HG03575 (cell line): Measurements from ENCODE around the gene MAS1.

Experiments
- ATAC-seq: cut with Tn5 transposase; IDR thresholded peaks from one replicate; pipeline ENCODE4 v1.9.1; 2021; ENCODE audit not compliant: unreplicated experiment, insufficient number of reproducible peaks, low FRiP score; ENCODE audit errors: extremely low read depth

MAS1 gene

DNA sequence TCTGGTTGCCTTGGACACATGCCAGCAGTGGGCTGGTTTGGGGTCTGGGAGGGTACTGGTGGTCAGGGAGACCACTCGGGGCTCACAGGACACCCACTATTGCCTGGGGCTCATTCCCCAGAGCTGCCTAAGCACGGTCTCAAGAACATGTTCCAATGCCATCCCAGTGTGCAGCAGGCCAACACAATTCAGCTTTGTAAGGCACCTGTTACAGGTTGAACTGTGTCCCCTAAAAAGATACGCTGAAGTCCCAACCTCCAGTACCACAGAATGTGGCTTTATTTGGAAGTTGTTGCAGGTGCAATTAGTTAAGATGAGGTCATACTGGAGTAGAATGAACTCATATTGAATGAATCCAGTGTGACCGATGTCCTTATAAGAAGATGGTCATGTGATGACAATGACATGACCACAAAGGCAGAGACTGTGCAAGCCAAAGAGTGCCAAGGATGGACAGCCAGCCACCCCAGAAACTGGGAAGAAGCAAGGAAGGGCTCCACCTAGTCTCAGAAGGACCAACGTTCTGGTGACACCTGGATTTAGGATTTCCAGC, 13.5 kb upstream of the MAS1 start:
- ATAC-seq = no peak

DNA sequence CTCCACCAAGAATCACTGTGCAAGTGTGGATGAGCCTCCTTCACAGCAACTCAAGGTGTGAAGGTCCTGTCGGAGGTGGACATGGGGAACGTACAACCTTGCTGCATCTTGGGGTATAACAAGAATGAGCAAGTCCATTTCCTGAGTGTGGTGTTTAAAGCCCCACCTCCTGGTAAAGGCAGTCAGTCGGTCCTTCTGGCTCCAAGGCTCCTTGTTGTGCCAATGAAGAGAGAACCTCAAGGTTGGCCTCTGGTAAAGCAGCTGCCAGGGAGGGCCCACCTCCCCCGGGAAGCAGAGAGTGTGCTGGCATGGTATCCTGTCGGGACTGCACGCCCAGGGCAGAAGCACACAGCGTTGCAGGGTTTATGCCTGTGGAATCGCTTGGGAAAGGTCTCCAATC, 12.4 kb upstream of the MAS1 start:
- ATAC-seq = no peak

DNA sequence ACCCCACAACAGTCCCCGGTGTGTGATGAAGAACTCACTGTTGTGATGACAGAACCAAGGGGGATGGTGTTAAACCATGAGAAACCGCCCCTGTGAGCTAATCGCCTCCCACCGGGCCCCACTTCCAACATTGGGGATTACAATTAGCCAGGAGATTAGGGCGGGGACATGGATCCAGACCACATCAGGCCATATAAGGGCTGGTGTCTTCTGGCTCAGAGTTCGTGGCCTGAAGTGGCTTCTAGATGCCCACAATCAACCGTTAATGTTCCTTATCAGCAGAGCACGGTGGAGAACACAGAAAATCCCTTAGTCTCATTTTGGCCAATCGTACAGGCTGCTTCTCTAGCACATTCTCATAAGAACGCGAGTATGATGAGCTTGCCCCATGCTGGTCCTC, 10.9 kb upstream of the MAS1 start:
- no peak for ATAC-seq

DNA sequence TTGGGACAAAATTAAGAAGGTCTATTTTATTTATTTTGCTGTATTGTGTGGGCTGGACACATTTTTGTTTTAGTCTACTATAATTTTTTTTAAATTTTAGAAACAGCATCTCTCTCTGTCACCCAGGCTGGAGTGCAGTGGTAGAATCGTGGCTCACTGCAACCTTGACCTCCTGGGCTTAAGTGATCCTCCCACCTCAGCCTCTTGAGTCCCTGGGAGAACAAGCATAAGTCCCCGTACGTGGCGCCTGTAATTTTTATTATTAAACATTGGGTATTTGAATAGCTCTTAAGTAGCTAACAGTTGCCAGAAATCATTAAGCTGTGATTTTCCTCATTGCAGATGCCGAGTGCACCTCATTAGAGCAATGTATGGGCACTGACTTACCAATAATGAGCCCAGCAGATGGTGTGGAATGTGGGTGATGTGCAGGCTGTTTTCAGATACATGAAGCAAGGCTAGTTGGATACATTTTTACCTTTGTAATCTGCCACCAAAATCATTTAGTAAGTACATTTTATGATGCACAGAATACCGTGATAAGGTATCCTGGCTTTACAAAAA, 10.3 kb upstream of the MAS1 start:
- ATAC-seq = no peak

DNA sequence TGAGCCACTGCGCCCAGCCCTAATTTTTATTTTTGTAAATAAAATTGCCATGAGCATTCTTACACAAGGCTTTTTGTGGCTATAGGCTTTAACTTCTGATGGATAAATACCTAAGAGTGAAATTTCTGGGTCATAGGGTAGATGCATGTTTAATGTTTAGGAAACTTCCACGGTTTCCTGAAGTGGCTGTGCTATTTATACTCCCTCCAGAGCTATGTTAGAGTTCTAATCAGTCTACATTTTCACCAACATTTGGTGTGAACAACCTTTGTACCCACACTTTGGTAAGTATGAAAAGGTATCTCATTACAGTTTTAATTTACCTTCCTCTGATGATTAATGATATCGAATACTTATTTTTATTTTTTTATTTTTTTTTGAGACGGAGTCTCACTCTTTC, 6.1 kb upstream of the MAS1 start:
- no peak for ATAC-seq

DNA sequence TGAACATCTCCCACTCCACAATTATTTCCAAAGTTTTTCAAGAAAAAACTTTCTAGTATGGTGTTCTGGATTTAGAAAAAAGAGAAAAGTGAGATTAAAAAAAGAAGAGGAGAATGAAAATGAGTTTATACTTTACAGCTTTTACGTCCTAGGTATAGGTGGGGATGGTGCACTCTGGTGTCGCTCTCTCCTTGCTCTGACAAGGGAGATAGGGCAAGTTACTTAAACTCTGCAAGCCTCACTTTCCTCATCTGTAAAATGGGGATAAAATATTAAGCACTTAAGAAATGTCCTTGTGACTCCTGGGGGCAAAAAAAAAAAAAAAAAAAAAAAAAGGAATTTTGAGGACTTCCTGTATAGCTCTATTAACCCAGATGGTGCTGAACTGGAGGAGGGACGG, 4.5 kb upstream of the MAS1 start:
- no peak for ATAC-seq

DNA sequence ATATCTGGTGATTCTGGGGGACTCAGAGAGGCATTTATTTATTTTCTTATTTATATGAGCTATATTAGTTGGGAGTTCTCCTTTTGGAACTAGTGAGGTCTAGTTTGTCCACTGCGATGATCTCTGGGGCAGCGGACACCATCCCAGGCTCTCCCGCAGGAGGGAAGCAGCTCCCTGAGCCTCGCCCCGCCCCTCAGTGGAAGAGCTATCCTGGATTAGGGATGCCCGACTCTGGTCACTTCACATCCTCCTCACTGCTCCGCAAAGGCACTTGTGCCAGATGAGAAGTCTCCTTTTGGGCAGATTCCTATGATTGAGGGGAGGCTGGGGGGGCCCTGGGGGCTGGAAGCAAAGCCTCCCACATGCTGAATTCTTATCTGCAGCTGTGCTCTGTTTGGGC, 3.6 kb upstream of the MAS1 start:
- ATAC-seq = no peak

DNA sequence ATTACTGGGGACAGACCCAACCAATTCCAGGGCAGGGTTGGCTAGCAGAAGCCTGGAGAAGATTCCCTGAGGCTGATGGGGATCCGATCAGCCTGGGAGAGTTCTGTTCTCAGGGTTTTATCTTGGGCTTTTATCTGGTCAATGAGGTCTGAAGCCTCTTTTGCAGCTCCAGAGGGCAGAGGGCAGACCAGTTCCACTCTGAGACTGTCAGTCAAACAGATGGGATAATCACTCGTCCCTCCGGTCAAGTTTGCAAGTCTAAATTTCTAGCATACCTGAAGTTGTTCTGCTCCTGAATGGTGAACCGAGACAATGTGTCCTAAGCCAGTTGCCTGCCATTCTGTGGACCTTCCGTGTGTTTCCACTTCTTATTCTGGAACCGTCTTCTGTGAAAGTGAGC, 3.0 kb upstream of the MAS1 start:
- no peak for ATAC-seq

DNA sequence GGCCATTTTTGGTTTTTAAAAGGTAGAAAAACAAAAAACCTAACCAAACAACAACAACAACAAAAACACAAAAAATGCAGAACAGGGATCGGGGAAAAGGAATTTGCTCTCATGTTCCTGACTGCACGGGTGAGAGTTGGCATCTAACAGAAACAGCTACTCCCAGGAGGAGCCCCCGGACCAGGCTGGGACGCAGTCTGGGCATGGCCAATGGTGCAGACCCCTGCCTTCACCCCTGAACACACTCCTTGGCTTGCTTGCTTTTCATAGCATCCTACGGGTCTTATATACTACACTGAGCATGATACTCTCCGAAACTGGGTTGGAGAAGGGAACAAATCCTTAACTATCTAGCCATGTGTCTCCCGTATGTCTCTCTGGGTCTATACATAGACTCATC, 587 bp upstream of the MAS1 start:
- no peak for ATAC-seq

DNA sequence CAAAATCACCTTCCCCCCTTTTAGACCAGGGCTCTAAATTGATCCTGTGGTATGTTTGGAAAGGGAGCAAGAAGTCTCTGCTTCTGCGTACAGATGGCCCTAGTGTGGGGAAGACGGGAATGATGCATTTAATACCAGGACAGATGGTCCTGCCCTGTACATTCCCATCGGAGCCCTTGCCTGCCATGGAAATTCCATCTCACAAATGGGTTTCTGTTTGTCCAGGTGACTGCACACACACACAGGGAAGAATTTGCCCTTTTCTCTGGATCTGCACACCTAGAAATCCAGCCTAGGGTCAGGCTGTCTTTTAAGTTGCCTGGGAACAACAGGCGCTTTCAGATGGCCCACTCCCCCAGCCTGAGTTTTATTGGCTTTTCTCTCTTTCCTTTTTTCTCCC, 1.3 kb downstream of the MAS1 start:
- no peak for ATAC-seq

DNA sequence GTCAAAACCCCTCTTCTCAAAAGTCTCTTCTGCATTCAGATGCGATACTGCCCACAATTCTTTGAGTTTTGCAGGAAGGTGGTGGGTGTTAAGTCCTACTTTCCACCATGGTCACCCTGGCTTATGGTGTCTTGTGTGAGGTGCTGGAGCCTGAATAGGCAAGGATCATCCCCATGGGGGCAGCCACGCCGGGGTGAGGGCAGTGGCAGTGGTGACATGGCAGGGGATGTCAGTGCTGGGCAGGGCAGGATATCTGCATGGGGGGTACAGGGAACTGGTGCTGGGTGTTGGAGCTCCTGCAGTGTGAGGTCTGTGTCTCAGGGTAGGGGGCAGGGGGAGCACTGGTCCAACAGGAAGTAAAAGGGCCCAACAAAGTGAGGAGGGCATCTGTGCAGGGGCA, 2.3 kb downstream of the MAS1 start:
- ATAC-seq = no peak

DNA sequence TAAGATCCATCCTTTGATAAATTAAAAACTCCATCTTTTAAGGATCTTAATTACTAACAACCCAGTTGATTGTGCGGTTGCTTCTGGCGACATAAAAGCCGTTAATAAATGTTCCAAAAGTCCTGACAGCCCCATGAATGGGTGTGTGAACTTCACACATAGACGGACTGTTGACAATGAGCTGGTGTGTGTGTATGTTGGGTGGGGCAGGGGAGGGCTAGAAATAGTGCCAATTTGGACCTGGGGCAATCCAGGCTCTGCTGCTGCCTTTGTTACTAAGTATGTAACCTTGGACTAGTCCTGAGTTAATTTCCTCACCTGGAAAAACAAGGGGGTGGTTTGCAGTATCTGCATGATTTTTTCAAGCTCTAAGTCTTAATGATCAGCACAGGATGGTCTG, 4.2 kb downstream of the MAS1 start:
- no peak for ATAC-seq

DNA sequence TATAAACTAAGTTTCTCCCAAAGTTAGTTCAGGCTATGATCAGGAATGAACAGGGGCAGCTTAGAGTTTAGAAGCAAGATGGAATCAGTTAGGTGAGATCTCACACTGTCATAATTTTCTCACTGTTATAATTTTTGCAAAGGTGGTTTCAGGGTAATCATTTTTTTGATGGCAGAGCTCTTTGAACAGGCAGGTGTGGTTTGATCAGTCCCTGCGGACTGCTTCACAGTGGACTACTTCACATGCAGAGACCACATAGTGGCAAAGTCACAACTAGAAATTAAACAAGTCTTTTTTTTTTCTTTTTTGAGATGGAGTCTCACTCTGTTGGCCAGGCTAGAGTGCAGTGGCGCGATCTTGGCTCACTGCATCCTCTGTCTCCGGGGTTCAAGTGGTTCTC, 6.8 kb downstream of the MAS1 start:
- no peak for ATAC-seq

DNA sequence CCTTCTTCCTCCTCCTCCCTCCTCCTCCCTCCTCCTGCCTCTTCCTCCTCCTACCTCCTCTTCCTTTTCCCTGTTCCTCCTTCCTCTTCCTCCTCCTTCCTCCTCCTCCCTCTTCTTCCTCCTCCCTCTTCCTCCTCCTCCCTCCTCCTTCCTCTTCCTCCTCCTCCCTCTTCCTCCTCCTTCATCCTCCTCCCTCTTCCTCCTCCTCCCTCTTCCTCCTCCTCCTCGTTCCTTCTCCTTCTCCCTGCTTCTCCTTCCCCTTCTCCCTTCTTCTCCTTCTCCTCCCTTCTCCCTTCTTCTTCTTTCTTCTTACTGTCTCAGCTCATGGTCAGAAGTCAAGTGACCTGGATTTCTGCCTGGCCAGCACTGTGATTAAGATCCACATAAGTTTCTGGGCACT, 7.7 kb downstream of the MAS1 start:
- ATAC-seq = no peak

DNA sequence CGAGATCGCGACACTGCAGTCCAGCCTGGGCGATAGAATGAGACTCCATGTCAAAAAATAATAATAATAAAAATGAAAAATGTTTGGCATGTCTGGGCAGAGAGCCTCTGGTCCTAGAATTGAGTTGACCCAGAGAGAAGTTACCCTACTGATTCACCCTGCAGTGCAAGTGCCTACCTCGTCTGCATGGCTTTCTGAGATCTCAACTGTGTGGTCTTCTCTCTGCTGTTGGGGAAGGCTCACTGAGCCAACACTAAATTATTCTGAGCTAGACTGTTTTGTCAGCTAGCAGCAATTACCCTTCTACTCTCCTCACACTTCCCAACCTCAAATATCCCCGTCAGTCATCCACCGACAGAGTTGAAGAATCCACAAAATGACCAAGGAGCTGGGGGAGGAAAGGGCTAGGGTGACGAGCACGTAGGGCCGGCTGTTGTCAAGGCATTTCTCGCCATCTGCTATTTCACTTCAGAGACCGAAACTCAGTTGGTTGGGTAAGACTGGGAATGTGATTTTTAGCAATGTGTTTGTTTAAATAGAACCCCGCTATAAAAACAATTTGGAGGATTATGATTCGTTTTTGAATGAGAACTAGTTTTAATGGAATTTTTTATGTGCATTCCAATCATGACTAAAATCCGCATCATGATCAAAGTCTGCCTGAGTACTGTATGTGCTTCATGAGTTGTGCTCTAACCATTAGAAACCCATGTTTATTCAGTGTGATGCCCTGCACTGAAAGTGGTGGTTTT, 9.4 kb downstream of the MAS1 start:
- no peak for ATAC-seq

DNA sequence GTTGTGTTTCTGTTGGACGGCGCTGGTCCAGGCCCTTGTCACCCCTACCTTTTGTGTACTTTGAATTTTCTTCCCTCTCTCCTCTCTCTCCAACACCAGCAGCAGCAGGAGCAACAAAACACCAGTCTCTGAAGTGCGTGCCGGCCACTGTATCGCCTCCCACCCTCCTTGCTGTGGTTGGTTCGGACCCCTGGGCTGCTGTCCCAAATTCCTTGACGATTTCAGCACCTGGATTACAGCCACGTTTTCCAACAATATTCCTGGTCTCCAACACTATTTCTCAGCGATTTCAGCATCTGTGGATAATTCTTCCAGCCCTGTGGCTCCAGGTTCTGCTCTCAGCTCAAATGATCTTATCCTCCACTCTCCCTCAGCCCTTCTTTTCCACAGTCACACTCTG, 11.8 kb downstream of the MAS1 start:
- no peak for ATAC-seq

DNA sequence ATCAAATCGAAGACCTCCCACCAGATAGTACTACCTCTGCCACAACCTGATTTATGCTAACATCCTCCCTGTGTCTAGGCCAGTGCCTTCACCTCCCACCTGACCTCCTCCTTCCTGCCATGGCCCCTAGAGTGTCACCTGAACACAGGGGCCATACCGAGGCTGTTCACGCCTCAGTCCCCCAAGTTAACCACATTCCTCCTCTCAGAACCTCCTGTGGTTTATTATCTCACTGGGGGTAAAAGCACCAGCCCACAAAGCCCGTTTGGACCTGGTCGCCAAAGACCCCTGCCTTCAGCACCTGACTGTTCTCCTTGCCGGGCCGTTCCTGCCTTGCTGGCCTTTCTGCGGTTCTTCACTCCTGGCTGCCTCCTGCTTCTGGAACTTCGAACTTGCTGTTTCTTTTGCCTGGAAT, 13.7 kb downstream of the MAS1 start:
- ATAC-seq = no peak

DNA sequence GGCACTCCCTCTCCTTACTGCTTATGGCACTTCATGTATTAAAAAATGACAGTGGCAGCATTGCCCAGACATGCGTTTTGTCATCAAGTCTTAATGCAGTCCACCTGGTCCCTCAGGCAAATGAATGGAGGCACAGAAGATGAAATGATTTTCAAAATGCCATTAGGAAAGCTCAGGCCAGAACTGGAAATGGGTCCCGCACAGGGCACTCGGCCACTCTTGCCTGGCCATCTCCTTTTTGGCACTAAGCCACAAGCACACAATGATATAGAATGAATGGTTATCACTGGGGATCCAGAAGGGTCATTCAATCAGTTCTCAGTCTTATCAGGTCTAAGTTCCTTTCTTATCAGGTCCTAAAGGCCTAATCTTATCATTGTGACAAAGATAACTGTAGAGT, 15.6 kb downstream of the MAS1 start:
- no peak for ATAC-seq

DNA sequence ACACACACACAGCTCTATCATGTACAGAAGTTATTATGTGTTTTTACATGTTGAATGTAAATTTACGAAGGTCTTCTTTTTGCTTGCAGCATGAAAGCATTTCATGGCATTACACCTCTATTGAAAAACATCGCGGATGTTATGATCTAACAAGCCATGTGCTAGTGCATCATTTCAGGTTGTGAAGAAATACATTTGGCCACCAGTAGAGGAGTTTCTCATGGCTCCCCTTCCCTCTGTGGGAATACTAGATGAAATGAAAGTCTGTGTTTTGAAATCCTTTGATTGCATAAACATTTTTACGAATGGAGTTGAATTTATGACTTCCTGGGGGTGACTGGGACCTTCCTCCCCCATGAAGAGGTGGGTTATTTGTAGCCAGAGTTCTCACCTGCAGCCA, 17.7 kb downstream of the MAS1 start:
- no peak for ATAC-seq

DNA sequence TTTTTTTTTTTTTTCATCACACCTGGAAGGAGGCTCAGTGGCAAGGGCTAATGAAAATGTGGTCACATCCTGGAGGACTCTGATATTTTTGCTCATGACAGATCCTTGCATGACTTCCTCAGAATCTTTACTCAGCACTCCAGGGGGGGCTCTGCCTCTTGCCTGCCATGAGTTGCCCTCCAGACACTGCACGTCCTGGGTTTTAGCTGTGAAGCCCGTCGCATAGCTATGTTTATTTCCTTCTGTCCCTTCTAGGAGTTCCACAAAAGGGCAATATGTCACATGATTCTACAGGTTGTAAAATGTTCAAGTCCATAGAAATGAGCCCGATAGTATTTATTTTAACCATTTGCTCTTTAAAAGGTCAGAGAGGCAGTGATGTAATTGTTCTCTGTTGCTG, 18.2 kb downstream of the MAS1 start:
- ATAC-seq = no peak

DNA sequence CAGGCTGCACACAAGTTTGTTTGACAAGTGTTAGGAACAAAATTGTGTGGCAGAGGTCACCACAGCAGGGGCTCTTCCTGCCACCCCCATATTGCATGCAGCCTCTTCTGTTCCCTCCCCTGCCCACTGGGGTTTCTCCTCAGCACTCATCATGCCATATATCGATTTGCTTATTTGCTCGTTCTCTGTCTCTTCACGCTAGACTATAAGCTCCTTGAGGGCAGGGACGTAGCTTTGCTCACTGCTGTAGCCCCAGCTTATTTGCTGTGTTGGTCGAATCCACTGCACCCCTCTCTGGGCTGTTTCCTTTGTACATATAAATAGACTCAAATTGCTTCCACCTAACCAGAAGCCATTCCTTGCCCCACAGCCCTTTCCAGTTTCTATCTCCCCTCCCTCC, 19.6 kb downstream of the MAS1 start:
- ATAC-seq = no peak
